Islet of Langerhans (tissue), 1 donor: Measurements from ENCODE around the gene MEGF9.

Experiments
- FAIRE-seq: peaks from one replicate; lab custom pipeline; 2011; peaks lifted over from hg19 to GRCh38; lab: Jason Lieb, UNC

MEGF9 gene

GRCh38 chr9:120730654-120731514, 16.6 kb upstream of the MEGF9 start:
- no peak for FAIRE-seq

DNA sequence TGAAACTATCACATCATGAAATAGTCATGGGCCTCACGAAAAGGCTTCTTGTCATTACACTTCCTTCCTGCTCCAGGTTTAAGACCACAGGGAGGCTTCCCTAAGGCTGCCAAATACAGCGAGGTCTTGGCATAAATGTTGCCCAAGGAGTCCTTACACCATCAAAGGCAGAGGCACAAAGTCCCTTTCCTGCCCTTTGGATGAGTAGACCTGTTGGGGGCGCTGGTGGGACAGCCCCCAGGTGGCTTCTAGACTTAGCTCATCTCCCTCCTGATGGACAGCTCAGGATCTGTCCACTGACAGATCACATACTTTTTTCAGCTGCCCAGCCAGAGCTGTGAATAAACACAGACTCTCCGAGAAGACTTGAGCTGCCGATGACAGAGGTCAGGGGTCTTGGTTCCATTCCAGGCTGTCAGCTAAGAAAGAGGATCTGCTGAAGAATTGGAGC, 15.5 kb upstream of the MEGF9 start:
- no peak for FAIRE-seq

DNA sequence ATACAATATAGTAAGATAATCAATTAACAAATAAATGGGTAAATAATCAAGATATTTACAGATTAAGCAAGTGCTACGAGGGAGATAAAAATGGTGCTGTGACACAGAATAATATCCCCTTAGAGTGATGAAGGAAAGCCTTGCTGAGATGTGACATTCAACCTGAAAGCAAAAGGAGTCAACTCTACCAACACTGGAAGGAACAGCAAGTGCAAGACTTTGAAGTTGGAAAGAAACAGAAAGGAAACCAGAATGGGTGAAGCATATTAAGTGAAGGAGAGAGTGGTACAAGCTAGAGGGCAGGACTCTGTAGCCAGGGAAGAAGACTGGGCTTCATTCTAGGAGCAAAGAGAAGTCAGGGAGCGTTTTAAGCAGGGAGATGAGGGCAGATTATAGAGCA, 12.2 kb upstream of the MEGF9 start:
- FAIRE-seq: no peak

DNA sequence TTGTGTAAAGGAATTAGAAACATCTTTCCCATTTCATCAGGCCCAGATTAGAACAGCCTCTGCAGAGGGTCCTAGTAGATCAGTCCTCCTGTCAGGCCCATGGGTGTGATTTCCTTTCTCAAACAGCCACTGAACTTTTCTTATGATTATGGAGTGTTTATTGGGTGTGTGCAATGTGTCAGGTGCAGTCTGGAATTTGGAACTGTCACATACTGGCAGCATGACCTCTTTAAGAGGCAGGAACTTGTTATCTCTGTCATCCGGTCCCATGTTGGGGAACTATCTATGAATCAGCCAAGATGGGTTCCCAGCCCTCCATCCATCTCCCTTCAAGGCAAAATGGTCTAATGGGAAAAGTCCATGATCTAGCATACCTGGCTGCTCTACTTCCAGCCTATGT, 11.6 kb upstream of the MEGF9 start:
- FAIRE-seq: no peak

DNA sequence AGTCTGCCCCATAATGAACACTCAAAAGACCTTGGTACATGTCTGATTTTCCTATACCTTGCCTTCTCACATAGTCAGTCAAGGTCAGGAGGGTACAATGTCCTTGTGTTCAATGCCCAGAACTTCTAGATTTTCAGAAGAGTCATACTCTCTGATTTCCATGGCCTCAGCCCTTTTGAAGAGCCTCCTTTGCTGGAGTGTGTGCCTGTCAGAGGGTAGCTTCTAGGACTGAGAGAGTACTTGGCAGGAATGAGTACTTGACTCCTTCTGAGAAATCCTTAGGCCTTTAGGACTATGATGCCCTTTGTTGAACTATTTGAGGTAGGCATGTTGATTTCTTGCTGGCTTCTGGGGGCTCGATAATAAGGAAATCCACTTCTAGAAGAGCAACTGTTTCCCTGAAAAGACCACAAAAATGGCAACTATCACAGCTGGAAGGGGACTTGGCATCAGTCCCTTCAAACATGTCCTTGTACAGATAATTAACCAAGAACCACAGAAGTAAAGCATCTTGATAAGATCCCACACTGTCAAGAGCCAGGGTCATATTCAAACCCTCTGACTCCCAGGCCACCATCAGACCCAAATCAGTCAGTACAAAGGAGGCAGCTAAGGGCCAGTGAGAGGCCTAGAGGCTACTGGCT, 10.6 kb upstream of the MEGF9 start:
- no peak for FAIRE-seq

GRCh38 chr9:120723565-120723964, 9.3 kb upstream of the MEGF9 start:
- no peak for FAIRE-seq

DNA sequence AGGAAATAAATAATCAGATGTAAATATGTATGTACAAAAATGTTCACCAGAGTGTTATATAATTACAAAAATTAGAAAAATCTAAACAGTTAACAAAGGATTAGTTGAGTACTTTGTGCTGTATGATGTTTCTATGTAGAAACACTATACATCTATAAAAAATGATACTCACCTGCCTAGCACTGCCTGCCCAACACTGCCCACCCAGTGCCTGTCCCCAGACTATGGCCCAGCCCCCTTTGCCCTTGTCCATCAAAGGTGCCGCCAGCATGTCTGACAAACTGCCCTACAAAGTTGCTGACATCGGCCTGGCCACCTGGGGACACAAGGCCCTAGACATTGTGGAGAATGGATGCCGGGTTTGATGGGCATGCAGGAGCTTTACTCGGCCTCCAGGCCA, 6.1 kb upstream of the MEGF9 start:
- FAIRE-seq: no peak

- no peak for FAIRE-seq
These were observed 4.0 kb upstream of the MEGF9 start for GRCh38 chr9:120718316-120718715.

DNA sequence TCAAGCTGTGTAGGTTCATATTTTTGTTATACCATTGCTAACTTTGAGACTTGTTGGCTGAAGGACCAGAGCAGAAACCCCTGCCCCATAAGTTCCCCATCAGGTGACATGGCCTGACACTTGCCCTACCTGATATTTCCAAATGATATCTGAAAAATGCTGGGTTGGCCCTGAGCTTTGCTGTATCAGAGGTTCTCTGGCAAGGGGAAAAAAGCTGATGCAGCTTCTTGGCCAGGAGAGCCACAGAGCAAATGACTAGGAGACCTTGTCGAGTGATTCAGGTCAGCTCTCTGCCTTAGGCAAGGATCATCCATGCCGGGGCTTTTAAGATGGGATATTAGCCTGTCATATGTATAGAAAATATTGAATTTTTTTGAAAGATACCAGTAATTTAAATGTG, 2.9 kb upstream of the MEGF9 start:
- no peak for FAIRE-seq

GRCh38 chr9:120716483-120716882, 2.2 kb upstream of the MEGF9 start:
- no peak for FAIRE-seq

- FAIRE-seq: no peak
These were observed 1.2 kb upstream of the MEGF9 start for GRCh38 chr9:120715389-120715924.

DNA sequence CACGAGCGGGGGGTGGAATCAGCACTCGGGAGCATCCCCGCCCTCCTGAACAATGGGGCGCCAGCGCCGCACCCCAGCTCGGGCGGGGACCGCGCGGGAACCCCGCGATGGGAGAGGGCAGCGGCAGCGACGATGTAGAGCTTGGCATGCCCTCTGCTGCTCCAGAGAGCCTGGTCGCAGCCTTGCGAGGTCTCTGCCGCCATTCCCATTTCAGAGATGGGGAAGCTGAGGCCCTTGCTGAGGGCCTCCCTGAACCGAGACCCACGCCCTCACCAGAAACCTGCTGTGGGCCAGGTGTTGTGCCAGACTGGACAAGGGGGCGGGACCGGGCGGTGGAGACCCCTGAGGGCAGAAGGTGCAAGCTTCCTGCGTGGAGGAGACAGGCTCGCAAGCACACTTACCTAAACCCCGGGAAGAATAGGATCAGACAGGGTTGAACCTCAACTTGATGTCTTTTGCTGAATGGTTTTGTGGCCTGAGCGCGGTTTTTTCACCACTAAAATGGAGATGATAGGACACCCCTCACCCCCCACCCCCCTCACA, 647 bp upstream of the MEGF9 start:
- no peak for FAIRE-seq

GRCh38 chr9:120713257-120714087, 798 bp downstream of the MEGF9 start:
- FAIRE-seq: no peak

DNA sequence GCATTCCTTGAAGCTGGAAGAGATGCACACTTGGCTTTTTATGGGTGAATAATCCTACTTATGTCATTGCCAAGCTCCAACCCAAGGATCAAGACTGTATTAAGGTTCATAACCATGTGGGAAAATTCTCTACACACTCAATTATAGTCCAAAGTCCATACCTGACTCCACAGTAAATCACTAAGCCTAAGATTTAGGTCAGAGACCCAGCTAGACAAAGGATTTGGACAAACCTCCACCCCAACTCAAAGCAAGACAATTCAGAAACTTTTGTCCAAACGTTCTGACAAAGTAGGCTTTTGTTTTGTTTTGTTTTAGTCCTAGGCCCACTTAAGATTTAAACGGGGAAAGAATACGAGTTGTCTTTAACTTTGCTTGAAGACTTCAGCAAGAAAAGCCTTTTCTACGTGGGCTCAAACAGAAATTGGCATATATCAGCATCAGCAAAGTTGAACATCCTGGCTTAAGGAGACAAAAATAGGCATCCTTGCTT, 1.7 kb downstream of the MEGF9 start:
- FAIRE-seq: no peak

GRCh38 chr9:120711841-120712538, 2.3 kb downstream of the MEGF9 start:
- FAIRE-seq: no peak

DNA sequence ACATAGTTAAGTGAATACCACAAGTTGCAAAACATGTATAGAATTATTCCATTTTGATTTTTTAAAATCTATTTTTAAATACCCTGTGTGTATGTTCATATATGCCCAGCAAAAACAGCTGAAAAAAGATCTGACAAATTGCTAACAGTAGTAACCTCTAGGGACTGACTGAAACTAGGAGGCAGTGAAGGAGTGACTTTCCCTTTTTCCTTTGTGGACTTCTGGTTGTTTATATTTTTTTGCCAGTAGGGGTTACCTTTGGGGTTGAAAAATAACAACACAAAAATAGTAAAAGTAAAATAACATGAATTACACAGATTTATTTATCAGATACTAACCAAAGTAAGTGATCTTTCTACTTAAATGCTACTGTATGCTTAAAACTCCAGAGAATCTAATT, 2.9 kb downstream of the MEGF9 start:
- no peak for FAIRE-seq

DNA sequence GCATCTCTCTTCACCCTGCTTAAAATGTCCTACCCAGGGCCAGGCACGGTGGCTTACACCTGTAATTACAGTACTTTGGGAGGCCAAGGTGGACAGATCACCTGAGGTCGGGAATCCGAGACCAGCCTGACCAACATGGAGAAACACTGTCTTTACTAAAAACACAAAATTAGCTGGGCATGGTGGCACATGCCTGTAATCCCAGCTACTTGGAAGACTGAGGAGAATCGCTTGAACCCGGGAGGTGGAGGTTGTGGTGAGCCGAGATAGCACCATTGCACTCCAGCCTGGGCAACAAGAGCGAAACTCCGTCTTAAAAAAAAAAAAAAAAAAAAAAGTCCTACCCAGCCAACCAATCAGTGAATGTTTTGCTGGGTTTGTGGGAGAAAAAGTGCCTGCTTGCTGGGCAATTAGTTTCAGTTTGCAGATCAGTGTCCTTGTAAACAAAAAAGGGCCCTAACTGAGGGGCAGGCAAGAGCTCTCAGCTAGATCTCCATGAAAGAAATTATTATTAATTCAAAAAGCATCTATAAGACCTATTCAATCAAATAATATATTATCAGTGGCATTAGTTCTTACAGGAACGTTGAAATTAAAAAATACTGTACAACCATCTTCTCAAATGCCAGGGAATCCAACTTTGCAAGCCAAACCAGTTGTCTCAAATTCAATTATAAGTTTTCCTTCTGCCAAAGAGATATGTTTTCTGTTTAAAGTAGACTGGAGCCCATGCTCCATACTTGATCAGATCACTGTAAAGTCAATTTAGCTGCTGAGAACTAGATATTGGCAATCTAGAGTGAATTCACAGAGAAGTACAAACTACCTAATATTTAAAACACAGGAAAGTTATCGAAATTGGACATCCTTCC, 3.9 kb downstream of the MEGF9 start:
- FAIRE-seq: peak; percentile 13

- no peak for FAIRE-seq
These were observed 5.6 kb downstream of the MEGF9 start for GRCh38 chr9:120708526-120709224.

- no peak for FAIRE-seq
These were observed 7.1 kb downstream of the MEGF9 start for GRCh38 chr9:120707170-120707569.

DNA sequence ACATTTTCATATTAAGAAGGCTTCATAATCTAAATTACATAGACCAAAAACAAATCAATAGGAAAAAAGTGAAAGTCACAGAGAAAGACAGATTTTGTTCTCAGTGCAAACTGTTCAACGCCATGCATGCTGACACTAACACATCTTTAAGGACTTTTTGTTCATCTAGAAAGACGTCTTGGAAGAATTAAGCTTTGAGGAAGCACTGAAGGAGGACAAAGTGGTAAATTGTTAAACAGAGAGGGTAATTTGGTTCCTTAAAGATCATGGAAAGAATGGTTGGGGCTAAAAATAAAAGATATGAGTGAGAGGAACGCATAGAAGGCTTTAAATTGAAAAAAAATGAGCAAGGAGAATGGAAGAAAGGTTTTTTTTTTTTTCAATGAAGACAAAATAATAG, 9.1 kb downstream of the MEGF9 start:
- FAIRE-seq: no peak
